Fibroblast of peridontal ligament (primary cell): ENCODE data around the gene MLLT10.
A peak's percentile ranks its signal among the peaks of the same experiment; 100 is the strongest.

ENCODE experiments used
- DNase-seq: peaks from one replicate; pipeline ENCODE4 v3.0.0-alpha.2; 2010; ENCODE audit errors: extremely low read depth

The MLLT10 gene

DNA sequence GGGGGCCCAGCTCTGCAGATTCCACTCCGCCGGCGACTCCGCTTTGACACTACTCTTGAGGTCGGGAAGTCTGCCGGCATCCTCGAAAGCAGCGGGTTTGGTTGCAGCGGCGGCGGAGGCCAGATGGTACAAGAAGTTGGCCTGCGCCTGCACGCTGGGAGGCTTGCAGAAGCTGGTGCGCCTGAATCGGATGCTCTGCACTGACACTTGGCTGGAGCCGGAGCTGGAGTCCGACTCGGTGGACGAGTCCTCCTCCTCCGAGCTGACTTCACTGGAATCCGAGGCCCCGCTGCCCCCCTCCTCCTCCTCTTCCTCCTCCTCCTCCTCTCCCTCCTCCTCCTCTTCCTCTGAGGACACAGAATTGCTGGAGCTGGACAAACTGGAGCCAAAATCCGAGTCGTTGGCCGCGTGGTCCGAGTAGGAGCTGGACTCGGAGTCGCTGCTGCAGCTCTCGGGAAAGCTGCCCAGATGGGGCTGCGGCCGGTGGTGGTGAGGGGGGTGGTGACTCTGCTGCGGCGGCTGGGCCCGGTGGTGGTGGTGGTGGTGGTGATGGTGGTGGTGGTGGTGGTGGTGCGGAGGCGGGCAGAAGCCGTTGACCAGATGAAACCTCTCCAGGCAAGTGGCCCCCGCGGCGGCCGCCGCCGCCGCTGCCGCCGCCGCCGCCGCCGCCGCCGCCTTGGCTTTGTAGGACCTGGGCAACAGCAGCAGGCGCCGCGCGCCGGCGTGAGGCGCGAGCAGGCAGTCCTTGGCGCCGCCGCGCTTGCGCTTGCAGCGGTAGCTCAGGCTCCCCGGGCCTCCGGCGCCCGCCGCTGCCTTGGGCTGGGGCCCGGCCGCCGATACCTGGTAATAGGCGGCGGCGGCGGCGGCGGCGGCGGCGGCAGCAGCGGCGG is 17.5 kb upstream of the MLLT10 start:
- peak; percentile 69 for DNase-seq

DNA sequence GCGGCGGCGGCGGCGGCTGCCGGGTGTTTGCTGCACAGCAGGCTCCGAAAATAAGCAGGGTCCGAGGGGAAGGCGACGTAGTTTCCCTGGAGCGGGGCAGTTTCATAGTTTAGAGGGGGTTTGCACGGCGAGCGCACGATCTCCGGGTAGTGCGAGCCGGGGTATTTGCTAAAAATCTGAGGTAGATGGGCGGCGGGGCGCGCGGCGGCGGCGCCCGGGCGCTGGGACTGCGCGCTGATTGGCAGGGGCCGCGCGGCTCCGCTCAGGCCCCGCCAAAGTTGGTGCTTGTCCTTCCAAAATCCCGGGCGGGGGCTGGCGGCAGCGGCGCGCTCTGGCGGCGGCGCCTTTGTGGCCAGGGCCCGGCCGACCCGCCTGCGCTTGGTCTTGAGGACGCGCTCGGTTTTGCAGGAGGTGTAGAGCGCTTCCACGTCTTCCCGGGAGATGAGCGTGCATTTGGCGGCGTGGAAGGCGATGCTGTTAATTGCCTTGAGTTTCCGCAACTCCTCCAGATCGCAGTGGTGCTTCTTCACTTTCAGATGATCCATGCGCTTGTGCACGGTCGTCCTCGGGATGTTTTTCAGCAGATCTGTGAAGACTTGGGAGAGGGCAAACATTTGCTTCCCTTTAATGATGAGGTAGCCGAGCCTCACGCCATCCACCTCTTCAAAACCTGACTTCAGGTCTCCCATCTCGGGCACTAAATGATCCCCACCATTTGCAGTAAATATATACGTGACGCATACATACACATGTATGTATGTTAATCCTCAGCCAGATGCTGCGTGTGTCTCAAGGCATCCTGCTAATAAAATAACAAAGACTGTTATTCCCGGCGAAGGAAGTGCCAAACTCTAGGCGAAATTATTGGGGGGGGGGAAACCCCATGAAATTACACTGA is 16.6 kb upstream of the MLLT10 start:
- DNase-seq, result peak; percentile 59

DNA sequence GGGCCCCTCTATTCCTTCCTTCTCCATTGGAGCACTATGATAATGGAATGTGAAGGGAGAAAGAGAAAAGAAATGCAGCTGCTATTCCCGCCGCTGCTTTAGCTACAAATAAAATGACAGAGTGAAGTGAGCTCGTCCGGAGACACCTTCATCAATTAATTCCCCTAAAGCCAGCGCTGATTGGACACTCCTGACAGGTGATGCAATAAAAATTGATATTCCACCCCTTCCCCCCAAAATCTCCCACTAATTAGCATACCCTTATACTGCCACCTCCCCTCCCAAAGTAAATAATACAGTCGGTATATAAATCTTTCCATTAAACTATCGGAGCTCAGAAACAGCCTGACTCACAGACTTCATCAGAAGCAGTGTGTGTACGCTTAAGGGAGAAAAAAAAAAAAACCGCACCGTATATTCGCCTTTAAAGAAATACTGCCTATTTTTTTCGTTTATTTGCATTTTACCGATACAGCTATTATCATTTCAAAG is 15.8 kb upstream of the MLLT10 start:
- DNase-seq, result no peak

DNA sequence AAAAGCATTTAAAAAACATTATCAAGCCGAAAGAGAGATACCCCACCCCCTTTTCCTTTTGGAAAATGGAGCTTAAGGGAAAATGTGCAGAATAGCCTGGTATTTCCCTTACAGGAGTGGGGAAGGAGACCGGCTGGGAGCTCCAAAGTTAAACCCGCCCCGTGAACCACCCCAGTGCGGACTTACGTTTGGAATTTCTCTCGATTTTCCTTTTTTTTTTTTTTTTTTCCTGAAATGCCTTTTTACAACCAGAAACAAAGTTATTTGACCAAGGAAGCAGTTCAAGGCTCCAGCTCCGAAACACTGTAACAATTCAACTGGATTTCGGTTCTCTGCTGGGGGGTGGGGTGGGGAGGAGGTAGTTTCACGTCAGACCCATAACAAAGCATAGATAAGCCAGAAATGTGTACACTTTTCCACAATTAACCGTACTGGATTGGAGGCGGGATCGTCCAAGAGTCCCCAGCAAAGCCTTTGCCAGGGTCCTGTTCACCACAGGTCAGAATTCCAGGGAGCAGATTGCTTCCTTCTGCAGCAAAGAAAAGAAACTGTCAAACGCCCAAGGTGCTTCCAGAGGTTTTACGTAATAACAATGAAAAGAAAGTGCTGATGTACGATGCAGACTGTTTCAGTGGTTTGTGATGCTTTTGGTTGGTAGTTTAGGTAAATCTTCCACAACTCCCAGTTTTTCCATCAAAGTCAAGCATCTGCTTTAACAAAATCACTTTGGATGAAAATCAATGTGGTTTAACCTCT is 15.2 kb upstream of the MLLT10 start:
- DNase-seq, result peak; percentile 56

DNA sequence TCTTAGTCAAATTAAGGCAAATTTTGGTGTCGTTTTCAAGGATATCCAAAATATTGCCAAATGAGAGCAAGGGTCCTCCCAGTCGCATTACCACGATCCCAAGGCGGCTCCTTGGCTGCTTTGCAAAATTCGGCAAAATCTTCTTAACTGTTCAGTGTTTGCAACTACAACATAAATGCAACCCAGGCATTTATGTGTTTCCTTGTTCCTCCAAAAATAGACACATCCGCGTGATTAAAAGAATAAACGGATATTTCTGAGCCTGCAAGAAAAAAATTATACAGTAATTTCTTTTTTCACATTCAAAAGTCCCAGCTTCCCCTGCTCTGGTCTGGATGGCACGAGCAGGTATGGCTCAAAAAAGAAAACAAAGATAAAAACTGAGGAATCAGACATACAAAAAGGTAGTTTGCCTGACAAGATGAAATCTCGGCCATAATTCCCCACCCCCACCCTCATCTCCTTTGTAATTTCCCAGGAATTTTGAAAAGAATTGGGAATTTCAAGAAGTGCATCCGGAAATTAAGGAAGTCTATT is 14.6 kb upstream of the MLLT10 start:
- peak; percentile 33 for DNase-seq

GRCh38 chr10:21519941-21520436 is 14.0 kb upstream of the MLLT10 start:
- peak; percentile 89 for DNase-seq

GRCh38 chr10:21520509-21520908 is 13.5 kb upstream of the MLLT10 start:
- no peak for DNase-seq

DNA sequence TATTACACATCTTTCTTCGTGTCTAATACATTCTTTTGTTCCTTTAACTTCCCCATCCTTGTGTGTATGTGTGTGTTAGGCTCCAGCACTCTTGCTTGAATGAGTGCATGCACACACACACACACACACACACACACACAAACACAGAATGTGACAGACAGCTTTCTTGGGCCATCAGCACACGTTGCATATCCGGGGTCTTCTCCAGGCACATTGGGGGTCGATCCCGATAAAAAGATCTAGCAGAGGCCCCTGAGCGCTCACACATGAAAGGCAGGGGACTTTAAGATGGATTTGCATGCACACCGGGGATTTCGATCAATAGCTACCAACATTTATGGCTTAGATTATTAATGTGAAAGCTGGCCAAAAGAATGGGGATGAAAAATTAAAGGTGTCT is 13.1 kb upstream of the MLLT10 start:
- DNase-seq, result no peak

DNA sequence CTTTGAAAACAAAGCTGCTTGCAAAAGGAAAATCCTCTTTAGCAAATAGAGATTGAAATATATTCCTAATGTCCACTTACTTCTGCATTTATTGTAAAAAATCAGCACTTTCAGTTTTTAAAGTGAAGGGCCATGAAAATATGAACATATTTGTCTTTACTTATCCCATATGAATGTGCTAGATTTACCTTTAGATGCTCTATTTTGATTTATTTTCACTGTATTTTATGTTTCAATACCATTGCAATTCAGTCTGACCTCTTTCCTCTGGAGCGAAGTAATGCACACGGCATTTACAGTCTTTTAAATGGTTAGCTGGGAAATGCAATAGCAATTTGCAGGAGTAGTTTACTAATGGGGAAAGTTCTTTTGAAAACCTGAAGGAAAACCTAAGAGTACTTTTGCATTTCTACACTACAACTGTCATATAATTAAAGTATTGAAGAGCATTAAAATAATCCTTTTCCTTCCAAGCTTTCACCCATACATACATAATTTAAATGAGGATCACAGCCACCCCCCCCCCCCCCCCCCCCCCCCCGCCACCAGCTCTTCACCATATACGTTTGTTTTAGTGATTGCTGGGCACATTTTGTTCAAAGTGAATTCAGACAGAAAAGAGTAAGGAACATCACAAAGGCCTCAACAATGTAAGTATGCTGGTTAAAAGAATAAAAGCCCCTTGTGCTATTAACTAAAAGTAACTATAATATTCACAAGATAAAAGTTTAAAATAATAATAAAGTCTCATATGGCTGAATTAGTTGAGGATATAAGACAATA is 12.1 kb upstream of the MLLT10 start:
- DNase-seq, result peak; percentile 42

- DNase-seq, result no peak
These were observed 11.2 kb upstream of the MLLT10 start for GRCh38 chr10:21522631-21523406.

DNA sequence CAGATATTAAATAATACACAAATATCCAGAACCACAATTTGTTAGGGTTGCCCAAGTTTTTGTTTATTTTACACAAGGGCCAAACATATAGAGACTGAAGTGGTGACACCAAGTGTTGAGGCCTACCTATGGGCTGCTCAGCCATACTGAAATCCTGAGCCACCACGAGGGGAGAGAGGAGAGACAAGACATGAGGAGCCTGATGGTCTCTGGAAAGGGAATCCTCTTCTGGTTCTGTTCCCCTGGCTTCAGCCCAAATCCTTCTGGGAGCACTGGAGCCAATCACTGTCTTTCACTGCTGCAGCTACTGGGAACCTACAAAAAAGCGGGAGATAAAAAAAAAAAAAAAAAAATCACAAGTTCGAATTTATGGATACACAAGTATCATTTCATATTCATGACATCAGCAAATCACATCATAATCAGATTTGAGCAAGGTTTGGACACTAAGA is 10.4 kb upstream of the MLLT10 start:
- DNase-seq, result peak; percentile 68

GRCh38 chr10:21524131-21524525 is 9.9 kb upstream of the MLLT10 start:
- DNase-seq, result peak; percentile 15

DNA sequence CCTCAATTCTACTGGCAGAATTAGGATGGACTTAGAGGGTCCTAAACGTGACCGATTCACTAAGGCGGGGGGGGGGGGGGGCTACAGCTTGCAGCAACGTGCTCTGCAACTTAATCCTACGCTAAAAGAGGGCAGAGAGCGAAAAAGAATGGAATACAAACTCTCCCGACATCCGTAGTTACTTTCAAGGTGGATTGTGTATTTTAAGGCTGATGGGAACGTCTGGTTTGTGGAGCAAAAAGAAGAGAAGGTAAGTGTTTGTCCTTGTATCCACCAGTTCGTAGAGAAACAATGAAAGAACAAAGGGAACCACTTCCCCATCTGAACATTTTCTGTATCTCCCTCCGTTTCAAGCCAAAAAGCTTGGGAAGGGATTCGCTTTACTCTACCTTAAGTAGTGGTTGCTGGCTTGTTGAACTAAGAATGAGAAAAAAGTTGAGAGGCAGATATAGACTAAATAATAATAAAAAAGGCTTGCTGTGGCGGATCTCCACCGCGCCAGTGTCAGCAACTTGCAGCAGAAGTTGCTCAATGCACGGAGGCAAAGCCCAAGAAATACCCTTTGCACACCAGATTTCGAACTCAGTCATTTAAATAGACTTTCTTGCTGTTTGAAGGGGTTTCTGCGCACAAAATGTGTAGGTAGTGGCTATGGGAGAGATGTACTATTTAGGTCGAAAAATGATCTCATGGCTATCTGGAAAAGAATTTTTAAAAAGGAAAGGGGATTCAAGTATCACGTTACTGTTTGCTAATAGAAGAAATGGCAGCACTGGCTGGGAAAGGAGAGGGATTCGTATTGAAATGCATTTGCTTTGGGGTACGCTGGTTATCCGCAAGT is 9.3 kb upstream of the MLLT10 start:
- DNase-seq, result peak; percentile 71

- DNase-seq, result peak; percentile 77
These were observed 8.5 kb upstream of the MLLT10 start, which contains the start of gene SKIDA1 for GRCh38 chr10:21525367-21526187. Gene SKIDA1, minus strand, starts transcription at chr10:21525682. Its CDS starts 7,860 bp downstream, at chr10:21517822.

DNA sequence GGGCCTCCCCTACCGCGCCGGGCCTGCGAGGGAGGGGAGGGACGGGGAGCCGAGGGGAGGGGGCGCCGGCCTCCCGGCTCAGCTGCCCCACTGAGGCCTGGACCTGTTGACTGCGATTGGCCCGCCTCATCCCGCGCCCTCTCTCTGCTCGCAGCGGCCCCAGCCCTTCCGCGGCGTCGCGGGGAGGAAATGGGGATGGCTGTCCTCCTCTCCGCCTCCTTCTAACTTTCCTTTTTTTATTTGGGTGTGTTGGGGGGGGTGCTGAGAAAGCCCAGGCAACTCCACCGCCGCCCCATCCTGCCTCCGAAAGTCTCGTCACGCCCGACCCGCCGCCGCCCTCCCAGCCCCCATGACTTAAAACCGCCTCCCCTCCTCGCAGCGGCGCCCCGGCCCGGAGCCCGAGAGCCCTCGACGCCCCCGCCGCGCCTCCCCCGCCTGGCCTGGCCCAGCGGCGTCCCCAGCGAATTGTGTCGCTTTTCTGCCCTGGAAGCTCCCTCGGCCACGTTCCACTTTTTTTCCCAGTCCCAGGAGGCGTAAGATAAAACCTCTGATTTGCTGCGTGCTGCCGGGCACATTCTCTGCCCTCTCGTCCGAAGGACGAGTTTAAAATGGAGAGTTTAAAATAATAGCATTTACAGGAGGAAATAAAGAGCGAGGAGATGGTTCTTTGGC is 7.7 kb upstream of the MLLT10 start:
- DNase-seq, result peak; percentile 77

DNA sequence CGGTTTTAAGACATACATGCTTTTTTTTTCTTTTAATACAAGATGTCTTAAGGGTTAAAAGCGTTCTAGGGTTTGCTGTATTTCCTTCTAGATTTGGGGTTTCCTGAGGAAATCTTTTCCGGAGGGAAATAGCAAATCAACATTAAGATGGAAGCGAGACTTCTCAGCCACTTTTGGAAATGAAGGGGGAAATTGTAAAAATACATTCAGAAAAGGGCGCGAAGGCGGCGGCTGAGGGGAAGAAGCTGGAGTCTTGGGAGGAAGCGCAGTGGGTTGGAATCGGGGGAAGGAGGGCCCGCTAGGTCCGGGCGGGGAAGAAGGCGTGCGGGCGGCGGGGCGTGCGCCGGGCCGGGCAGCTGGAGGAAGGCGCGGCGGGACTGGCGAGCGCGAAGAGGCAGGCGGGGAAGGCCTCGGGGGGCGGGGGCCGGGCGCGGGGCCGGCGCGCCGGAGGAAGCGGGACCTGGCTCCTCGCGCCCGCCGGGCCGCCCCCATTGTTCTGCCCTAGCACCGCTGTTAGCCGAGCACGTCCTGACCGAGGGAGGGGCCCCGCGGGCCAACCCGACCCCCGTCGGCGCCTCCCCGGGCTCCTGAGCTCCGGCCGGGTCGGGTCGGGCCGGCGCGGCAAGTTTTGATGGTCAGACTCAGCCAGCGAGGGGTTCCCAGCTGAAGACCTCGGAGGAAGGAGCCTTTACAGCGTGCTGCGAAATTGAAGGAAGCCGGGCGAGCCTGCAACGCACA is 7.0 kb upstream of the MLLT10 start:
- no peak for DNase-seq
